Activated naive CD8-positive, alpha-beta T cell treated with anti-CD3 and anti-CD28 coated beads, Interleukin-2, amount 50 U/mL, for 16 hours (primary cell): Measurements from ENCODE around the gene ADIPOR2.

Experiments
- DNase-seq: peaks from one replicate; pipeline ENCODE4 v3.0.0-alpha.2; 2020; ENCODE audit warnings: low read depth, low spot score

The ADIPOR2 gene, protein sequence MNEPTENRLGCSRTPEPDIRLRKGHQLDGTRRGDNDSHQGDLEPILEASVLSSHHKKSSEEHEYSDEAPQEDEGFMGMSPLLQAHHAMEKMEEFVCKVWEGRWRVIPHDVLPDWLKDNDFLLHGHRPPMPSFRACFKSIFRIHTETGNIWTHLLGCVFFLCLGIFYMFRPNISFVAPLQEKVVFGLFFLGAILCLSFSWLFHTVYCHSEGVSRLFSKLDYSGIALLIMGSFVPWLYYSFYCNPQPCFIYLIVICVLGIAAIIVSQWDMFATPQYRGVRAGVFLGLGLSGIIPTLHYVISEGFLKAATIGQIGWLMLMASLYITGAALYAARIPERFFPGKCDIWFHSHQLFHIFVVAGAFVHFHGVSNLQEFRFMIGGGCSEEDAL

DNA sequence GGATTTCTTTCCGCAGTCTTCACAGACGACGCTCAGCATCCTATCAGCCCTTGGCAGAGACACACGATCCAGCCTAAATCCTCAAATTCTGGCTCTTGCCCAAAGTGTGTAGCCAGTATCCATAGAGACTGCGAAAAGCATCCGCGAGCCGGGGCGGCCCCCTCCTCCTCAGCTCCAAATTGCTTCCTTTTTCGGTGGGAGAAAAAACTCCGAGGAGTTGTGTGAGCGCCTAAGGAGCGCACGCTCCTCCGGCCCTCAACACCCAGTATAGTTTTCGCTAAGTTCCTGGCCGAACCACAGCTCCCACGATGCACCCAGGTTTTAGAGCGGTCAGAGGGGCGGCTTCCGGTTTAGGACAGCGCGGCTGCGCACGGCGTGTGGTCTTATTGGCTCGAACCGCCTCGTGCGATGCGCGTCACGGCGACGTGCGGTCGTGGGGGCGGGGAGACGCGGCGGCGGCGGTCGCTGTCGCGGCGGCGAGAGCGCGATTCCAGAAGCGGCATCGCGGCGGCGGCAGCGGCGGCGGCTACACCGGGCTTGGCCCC, at the start of gene ADIPOR2:
Gene ADIPOR2 (plus strand): TSS at position 493 of the 545 bp plus-strand sequence. CDS start 63,274 bp downstream, outside the sequence.
- peak; percentile 80 for DNase-seq

DNA sequence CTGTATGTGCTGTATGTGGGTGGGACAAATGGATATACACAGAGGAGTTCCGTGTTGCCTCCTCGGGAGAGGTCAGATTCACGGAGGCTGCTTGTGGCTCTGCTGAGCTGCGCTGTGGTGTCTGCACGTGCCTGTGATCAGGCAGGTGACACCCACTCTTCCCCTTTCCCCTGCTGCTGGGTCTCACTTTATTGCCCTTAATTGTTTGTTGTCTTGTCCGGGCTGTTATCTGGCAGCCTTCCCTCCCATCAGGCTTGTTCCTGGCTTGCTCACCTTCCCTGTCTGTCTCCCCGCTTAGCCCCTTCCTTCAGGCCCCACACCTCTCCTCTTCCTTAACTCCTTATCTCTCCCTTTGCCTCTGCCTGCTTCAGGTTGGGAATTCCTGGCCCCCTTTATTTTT, 48.4 kb upstream of the ADIPOR2 start:
- no peak for DNase-seq

DNA sequence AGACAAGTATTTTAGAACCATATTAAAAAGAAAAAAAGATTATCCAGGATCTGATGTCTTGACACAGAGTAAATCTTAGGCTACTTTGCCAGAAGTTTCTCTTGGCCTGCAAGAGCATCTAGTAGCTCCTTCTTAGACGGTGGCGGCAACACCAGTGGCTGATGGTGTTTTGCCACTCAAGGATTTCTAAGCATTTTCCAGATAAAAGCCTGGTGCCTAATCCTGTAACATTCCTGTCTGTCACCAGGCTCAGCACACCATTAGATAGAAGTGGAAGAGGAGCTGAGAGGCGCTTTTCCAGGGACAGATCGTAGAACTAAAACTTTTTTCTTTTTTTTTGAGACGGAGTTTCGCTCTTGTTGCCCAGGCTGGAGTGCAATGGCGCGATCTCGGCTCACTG, 47.8 kb upstream of the ADIPOR2 start:
- no peak for DNase-seq

DNA sequence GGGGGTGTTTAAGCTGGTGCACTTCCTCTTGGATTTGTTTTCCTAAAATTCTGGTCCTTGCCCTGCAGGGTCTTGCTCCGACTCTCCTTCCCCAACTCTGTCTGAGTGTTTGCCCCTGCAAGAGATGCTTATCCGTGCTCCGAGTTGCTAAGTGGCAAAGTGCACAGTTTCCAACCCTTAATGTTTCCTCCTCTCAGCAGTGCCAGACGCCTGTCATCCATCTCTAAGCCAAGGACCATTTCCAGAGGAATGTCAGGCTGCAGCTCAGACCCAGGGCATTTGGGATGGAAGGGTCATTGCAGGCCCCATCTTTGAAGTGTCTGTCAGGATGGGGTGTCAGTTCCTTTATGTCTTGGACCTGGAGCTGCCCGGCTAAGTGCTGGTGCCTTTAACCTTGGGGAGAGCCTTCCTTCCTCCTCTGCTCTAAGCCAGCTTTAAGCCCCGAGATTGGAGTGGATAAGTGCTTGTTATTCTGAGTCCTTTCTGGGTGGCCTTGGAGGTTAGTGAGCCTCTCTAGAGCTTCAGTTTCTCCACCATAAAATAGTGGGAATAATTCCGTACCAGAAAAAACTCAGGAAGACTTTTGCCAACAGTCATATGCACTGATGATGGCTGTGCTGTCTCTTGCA, 46.9 kb upstream of the ADIPOR2 start:
- DNase-seq = no peak

DNA sequence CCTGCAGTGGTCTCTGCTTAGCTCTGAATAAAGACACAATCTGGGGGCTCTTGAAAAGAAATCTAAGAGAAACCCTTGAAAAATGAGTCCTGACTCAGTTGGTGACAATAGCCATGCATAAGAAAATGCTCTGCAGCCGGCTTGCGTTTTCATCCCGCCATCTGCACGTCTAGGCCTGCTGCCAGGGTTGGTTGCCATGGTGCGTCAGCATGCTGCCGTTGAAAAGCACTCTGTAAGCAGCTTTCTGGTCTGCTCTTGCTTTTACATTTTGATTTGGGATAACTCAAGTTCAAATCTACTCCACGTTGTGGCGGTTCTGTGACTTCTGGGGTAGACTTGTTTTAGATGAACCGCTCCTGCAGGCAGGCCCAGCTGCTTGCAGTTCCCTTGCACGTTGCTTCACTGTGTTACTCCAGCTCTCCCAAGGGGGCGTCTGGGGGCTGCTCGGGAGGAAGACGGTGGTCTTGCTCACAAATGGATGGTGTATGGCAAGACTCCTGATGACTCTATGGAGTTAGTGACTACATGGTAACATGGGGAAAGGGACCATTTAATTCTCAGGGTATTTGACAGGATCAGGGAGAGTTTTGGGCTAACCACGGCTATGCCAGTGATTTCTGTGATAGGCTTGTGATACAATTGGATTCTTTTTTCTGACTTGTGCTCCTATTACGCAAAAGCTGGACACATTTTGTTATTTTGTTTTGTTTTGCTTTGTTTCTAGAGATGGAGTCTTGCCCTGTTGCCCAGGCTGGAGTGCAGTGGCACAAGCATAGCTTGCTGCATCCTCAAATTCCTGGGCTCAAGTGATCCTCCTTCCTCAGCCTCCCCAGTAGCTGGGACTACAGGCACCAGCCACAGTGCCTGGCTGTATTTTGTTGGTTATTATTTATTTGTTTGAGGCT, 46.1 kb upstream of the ADIPOR2 start:
- DNase-seq = no peak

DNA sequence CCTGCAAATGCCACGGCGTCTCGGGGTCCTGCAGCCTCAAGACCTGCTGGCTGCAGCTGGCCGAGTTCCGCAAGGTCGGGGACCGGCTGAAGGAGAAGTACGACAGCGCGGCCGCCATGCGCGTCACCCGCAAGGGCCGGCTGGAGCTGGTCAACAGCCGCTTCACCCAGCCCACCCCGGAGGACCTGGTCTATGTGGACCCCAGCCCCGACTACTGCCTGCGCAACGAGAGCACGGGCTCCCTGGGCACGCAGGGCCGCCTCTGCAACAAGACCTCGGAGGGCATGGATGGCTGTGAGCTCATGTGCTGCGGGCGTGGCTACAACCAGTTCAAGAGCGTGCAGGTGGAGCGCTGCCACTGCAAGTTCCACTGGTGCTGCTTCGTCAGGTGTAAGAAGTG, 45.1 kb upstream of the ADIPOR2 start:
- no peak for DNase-seq

DNA sequence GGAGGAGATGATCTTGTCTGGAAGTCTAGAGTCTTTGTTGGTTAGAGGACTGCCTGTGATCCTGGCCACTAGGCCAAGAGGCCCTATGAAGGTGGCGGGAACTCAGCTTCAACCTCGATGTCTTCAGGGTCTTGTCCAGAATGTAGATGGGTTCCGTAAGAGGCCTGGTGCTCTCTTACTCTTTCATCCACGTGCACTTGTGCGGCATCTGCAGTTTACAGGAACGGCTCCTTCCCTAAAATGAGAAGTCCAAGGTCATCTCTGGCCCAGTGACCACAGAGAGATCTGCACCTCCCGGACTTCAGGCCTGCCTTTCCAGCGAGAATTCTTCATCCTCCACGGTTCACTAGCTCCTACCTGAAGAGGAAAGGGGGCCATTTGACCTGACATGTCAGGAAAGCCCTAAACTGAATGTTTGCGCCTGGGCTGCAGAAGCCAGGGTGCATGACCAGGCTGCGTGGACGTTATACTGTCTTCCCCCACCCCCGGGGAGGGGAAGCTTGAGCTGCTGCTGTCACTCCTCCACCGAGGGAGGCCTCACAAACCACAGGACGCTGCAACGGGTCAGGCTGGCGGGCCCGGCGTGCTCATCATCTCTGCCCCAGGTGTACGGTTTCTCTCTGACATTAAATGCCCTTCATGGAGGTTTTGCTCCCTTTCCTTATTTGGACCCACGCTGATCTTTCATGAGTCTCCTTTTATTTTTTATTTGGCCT, 44.1 kb upstream of the ADIPOR2 start:
- no peak for DNase-seq

DNA sequence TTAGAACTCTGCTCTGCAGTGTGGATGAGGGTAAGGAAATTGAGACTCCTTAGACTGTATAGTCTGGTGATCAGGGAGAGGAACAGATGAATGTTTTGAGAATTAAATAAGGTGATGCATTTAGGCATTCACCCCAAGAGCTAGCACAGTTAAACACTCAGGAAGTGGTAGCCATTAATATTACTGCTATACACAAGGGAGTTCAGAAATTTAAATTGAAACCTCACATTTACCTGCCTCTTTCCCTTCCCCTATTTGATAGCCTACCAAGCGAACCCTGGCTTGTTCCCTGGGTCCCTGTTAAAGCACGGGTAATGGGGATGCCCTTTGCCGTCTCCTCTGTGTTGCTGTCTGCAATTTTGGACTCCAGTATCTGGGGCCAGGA, 43.6 kb upstream of the ADIPOR2 start:
- DNase-seq = no peak

DNA sequence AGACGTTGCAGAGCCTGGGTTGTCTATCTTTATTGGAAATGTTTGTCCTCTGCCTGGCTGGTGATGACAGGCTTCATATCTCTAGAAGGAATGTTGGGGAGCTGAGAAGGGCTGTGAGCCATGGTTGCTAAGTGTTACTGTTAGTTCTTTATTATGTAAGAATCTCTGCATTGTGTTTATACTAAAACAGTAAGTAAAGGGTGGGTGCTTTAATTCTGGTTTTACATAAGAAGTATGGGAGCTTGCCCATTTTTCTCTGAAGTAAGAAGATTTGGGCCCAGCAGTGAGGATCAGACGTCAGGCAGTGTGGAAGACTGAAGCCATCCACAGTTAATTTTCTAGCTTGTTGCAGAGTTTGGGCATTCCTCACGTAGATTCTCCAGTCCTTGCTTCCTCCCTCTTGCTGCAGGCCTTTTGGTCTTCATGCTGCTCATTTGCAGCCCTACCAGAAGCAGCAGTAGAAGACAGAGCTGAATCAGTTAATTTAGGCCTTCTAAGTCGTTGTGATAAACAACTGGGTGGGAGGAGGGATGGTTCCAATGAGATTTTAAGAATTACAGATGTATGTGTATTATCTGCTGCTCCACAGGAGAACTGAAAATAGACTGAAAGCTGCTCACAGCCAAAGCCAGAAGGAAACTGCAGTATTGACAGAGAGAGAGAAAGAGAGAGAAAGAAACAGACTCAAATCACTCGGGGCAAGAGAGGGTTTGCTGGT, 40.5 kb upstream of the ADIPOR2 start:
- DNase-seq = no peak

DNA sequence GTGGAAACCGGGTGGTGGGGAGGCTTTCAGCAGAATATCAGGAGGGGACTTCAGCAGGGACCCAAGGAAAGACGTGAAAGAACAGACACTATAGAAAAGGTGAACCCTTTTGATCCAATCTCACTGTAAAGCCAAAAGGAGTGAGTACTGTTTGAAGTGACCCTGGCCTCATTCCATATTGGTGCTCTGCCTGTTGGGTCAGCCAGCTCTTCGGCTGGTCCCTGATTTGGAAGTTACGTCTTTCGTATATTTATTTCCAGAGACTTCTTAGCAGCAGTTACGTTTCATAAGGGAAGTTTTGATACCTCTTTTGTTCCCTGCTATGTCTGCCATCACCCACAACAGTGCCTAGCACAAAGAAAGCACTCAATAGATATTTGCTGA, 39.9 kb upstream of the ADIPOR2 start:
- no peak for DNase-seq

DNA sequence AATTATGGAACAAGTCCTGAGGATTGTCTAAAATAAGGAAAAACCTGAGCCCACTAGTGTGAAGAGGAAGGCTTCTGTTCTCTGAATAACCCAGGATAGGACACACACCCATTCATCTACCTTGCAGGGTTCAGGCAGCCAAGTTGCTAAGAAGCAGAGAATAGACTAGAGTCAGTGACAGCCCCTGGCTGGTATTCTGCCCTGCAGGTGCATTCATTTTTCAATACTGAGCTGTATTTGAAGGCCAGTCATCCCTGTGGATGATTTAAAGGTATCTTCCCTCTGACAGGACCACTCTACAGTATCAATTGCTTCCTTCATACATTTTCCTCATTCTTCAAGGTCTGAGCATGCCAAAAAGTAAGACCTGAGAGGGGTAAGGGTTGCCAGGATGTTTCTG, 38.9 kb upstream of the ADIPOR2 start:
- no peak for DNase-seq

DNA sequence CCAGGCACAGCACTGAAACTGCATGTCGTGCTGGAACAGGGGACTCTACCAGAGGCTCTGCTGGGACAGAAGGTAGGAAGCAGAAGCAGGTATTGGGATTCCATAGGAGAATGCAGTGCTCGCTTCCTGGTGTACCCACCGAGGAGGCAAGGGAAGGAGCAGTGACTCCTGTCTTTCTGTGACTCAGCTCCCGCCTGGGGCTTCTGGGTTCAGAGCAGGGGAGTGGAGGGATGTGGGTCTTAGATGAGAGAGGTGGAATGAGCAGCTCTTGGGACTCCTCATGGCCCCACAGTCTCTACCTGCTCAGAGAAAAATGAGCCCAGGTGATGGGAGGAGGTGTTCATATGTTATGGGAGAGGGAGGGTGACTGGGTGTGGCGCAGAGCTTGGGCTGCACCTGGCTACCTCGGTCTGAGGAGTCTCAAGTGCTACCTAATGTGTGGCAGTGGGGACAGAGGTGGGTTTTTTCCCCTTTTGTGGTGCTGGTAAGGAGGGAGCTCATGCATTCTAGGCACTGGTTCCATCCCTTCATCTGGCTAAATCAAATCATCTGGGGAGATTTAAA, 35.6 kb upstream of the ADIPOR2 start:
- DNase-seq = no peak

DNA sequence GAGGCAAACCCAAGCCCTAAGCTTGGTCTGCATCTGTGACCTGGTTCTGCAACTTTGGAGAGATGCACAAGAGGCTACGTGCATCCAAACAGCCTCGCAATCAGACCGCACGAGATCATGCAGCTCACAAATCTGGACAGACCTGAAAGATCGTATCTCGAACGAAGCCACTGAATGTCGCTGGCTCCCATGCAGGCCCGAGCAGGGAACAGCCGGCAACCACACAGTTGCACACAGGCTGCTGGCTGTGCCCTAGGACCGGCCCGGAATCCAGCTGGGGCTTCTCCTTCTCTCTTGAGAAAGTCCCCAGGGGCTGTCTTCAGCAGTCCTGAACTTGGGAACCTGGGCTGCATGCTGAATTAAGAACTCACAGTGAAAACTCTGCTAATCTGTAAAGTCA, 34.0 kb upstream of the ADIPOR2 start:
- DNase-seq = no peak

DNA sequence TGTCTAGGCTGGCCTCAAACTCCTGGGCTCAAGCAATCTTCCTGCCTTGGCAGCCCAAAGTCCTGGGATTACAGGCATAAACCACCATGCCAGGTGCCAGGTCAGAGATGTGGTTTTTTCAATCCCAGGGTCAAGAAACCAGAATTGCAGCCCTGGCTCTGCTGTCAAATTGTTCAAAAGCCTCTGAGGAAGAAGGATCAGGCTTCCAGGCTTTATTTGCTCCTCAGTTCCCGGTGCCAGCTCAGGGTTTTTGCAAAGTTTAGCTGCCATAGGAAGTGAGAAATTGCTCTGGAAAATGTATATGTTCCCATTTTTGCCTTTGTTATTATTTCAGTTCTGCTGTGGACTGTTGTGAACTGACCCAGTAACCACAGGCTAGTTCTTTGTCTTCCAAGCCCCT, 33.2 kb upstream of the ADIPOR2 start:
- DNase-seq = no peak

DNA sequence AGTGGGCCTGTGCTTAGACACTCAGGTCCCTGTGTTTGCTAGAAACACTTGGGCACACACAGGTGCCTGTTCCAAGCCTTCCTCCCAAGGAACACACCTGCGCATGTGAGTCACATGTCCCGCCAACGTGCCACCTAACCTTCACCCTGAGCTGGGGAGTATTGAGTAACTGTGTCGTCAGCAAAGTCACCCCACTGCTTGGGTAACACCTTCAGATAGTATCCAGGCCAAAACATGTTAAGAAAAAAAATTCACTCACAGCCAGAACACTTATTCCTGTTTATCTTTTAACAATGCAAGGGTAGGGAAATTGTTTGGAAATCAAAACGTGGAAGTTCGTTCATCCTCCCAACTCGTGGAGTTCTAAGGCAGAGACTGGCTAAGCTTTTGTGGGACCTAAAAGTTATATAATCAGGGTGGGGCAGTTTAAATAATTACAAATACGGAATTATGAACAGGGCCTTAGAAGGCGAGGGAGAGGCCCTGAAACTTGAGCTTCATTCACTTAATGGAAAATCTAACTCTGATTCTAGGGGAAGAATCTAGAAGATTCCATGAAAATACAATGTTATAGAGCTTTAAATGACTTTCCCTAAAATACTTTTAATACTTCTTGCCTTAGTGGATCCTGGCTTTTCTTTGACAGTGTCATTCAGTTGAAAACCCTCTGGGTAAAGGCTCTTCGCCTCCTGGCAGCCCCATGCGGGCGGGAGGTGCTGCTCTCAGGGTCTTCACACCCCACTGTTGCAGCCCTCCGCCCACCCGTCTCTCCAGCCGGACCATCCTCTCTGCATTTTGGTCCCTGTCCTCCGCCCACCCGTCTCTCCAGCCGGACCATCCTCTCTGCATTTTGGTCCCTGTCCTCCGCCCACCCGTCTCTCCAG, 30.3 kb upstream of the ADIPOR2 start:
- DNase-seq = no peak

DNA sequence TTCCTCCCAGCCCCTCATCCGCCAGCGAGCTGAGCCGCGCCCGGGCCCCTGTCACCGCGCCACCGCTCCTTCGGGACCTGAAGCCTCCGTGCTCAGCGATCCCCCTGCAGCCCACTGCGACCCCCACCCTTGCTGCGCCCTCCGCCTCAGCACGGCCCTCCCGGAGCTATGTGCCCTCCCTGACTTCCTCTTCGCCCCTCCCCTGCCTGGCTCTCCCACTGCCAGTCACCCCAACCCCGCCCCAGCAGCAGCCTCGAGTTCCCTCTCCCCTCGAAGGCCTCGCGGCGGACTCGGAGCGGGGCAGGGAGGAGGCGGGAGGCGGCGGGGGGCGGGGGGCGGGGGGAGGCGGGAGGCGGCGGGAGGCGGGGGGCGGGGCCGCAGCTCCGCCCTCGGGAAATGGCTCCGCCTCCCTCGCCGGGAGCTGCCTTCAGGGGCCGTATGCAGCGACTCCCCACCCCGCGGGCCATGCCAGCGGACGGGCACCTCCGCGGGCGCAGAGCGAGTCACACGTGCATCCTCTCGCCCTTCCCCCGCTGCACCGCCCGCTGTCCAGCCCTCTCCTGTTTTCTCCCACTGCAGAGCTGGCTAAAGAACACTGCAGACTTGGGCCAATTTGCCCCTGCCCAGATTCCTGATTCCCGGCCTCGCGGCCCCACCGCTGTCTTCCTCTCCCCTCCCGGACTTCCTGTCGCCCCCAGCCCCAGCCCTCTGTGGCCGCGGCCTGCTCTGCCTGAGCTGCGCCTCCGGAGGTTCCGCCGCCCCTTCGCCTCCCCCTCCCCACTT, 29.1 kb upstream of the ADIPOR2 start:
- peak; percentile 61 for DNase-seq

DNA sequence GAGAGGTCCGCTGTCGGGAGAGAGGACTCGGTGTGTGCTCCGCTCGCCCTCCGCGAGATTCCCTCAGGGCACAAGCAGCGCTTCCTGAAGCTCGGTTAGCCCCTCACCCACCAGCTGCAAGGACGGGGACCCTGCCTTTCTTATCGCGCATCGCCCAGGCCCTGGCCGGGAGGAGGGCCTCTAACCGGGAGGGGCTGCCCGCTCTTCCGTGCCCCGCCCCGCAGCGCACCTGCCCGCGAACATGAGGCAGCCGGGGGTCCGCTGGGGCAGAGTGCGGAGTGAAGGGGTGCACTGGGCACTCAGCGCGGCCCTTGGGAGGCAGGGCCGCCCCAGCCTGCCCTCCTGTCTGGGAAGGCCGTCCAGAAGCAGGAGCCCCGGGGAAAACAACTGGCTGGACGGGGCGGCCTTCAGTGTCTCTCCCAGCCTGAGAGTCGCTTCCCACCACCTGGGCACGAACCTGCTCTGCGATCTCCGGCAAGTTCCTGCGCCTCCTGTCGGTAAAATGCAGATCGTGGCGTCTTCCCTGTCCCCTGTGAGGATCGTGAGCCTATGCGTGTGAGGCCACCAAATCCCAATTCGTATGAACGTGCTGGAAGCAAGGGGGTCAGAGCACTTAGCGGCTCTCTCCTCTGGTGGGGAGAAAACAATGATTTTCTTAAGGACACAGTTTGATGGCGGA, 28.0 kb upstream of the ADIPOR2 start:
- DNase-seq = no peak
